ENCODE measurements around the gene RIMS4.

RIMS4 gene

DNA sequence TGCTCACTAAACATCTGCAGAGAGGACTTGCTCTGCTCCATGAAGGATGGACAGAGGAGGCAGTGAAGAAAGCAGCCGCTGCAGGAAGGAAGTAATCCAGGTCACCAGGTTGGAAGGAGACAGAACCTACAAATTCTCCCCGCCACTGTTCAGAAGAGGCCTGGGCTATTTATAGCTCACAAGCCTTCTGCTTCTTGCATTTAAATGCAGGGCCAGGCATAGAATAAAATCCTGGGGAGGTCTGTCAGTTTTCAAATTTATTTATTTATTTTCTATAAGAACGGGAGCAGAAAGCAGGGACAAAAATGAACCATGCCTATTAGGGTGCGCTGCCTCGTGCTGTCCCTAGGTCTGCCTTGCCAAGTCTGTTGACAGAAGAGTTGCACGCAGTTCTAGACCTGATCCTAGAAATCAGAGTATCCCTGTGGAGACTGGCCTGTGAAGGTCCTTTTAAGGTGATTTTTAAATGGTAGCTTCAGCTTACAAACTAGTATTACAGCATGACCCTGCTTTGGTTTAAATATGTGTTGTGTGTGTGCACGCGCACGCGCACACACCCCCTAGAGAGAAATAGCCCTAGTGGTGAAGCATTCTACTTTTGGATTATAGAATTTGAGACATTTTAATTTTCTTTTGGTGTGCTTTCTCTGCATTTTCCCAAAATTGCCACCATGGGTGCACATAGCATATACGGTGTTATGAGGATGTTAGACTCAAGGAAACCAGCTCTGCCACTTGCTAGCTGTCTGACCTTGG lies 19.5 kb downstream of the RIMS4 start:
- Histone ChIP-seq H3K27me3 (ENCODE audit: control insufficient read depth, low read length) (no peaks in the 10 kb centered on the region), H3K9me3 (ENCODE audit: control insufficient read depth, insufficient read depth, low read length) (no peaks in the 10 kb centered on the region)

DNA sequence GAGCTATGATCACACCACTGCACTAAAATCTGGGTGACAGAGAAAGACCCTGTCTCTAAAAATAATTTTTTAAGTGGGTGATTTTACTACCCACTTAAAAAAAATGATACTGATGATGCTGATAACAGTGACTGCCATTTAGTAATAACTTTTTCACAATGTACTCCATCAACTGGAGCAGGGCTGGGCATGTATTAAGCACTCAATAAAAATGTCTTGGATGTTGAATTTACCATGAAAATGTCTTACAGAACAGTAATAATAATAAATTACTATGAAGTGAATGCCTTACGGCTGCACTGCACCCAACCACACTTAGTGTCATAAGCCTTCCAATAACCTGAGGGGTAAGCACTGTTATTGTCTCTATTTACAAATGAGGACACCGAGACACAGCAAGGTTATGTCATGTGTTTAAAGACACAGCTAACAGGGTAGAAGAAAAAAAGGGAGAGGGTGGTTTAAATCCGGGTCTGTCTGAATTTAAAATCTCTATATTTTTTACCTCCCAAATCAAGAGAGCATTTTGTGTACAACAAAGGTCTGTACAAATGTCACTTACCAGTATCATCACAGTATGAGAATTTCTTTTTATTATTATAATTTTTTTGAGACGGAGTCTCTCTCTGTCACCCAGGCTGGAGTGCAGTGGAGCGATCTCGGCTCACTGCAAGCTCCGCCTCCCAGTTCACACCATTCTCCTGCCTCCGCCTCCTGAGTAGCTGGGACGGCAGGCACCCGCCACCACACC lies 21.5 kb downstream of the RIMS4 start:
- no peaks in the 10 kb centered on the region for H3K36me3 ChIP-seq (ENCODE audit: control insufficient read depth, low read length)
- no peak overlapping the region for H3K27ac ChIP-seq (ENCODE audit: low read depth, low read length)
- TF ChIP-seq EZH2phosphoT487 (IDR thresholded peaks at IDR 0.05; ENCODE audit: borderline replicate concordance, low read length), result no peak
- TF ChIP-seq, protein P1, sequence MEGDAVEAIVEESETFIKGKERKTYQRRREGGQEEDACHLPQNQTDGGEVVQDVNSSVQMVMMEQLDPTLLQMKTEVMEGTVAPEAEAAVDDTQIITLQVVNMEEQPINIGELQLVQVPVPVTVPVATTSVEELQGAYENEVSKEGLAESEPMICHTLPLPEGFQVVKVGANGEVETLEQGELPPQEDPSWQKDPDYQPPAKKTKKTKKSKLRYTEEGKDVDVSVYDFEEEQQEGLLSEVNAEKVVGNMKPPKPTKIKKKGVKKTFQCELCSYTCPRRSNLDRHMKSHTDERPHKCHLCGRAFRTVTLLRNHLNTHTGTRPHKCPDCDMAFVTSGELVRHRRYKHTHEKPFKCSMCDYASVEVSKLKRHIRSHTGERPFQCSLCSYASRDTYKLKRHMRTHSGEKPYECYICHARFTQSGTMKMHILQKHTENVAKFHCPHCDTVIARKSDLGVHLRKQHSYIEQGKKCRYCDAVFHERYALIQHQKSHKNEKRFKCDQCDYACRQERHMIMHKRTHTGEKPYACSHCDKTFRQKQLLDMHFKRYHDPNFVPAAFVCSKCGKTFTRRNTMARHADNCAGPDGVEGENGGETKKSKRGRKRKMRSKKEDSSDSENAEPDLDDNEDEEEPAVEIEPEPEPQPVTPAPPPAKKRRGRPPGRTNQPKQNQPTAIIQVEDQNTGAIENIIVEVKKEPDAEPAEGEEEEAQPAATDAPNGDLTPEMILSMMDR (IDR thresholded peaks at IDR 0.05; ENCODE audit: low read depth, low read length, poor library complexity, severe bottlenecking), result no peak
- H4K20me1 ChIP-seq (ENCODE audit: control insufficient read depth, insufficient read depth, low read depth, low read length), result no peaks in the 10 kb centered on the region
- no peaks in the 10 kb centered on the region for H3K9me2 ChIP-seq (replicated peaks; ENCODE audit: control insufficient read depth, low read length)
- H3K79me2 ChIP-seq (ENCODE audit: control insufficient read depth, low read length), result no peaks in the 10 kb centered on the region
- no peak overlapping the region for H3K4me3 ChIP-seq (ENCODE audit: low read length)
- H3K27me3 ChIP-seq (ENCODE audit: control insufficient read depth, low read length), result no peaks in the 10 kb centered on the region
- H3K9me3 ChIP-seq (ENCODE audit: control insufficient read depth, insufficient read depth, low read length), result no peaks in the 10 kb centered on the region
- no peaks in the 10 kb centered on the region for H3K4me1 ChIP-seq (ENCODE audit: control insufficient read depth, low read length)
- H3K4me2 ChIP-seq (ENCODE audit: low read length), result no peak overlapping the region
- H3F3A ChIP-seq (ENCODE audit: control insufficient read depth, insufficient read depth), result no peaks in the 10 kb centered on the region

More for the DNA sequence above, 19.5 kb downstream of the RIMS4 start:
- no peaks in the 10 kb centered on the region for H3F3A ChIP-seq (ENCODE audit: control insufficient read depth, insufficient read depth)
- no peaks in the 10 kb centered on the region for H3K9me2 ChIP-seq (replicated peaks; ENCODE audit: control insufficient read depth, low read length)
- no peaks in the 10 kb centered on the region for H4K20me1 ChIP-seq (ENCODE audit: control insufficient read depth, insufficient read depth, low read depth, low read length)
- no peaks in the 10 kb centered on the region for H3K79me2 ChIP-seq (ENCODE audit: control insufficient read depth, low read length)
- H3K27ac ChIP-seq (ENCODE audit: low read depth, low read length), result no peak overlapping the region
- no peaks in the 10 kb centered on the region for H3K36me3 ChIP-seq (ENCODE audit: control insufficient read depth, low read length)
- no peak overlapping the region for H3K4me3 ChIP-seq (ENCODE audit: low read length)
- no peak overlapping the region for H3K4me2 ChIP-seq (ENCODE audit: low read length)
- TF ChIP-seq, protein P1 (IDR thresholded peaks at IDR 0.05; ENCODE audit: low read depth, low read length, poor library complexity, severe bottlenecking), result no peak
- no peak for TF ChIP-seq EZH2phosphoT487 (IDR thresholded peaks at IDR 0.05; ENCODE audit: borderline replicate concordance, low read length)
- H3K4me1 ChIP-seq (ENCODE audit: control insufficient read depth, low read length), result no peaks in the 10 kb centered on the region

DNA sequence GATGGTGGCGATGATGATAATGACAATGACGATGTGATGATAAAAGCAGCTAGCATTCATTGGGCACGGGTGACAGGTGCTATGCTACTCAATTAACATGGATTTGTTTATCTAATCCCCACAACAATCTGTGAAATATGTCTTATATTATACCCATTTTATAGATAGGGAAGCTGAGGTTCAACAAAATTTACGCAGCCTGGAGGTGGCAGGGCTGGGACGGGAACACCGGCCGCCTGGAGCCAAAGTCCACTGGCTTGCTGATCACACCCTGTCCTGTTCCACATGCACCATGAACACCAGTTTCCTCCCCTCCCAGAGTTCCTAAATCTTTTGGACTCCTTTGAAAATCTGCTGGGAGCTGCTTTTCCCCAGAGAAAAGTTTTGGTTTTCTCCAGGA lies 23.0 kb downstream of the RIMS4 start:
- H3K27me3 ChIP-seq (ENCODE audit: control insufficient read depth, low read length), result no peaks in the 10 kb centered on the region
- no peaks in the 10 kb centered on the region for H3K79me2 ChIP-seq (ENCODE audit: control insufficient read depth, low read length)

More for the DNA sequence above, 23.0 kb downstream of the RIMS4 start:
- H3K4me1 ChIP-seq (ENCODE audit: control insufficient read depth, low read length), result no peaks in the 10 kb centered on the region
- H3K36me3 ChIP-seq (ENCODE audit: control insufficient read depth, low read length), result no peaks in the 10 kb centered on the region
- H3K4me2 ChIP-seq (ENCODE audit: low read length), result no peak overlapping the region
- H4K20me1 ChIP-seq (ENCODE audit: control insufficient read depth, insufficient read depth, low read depth, low read length), result no peaks in the 10 kb centered on the region
- H3F3A ChIP-seq (ENCODE audit: control insufficient read depth, insufficient read depth), result no peaks in the 10 kb centered on the region
- TF ChIP-seq, protein P1 (IDR thresholded peaks at IDR 0.05; ENCODE audit: low read depth, low read length, poor library complexity, severe bottlenecking), result no peak
- no peak for TF ChIP-seq EZH2phosphoT487 (IDR thresholded peaks at IDR 0.05; ENCODE audit: borderline replicate concordance, low read length)
- H3K9me3 ChIP-seq (ENCODE audit: control insufficient read depth, insufficient read depth, low read length), result no peaks in the 10 kb centered on the region
- no peak overlapping the region for H3K4me3 ChIP-seq (ENCODE audit: low read length)
- no peak overlapping the region for H3K27ac ChIP-seq (ENCODE audit: low read depth, low read length)
- no peaks in the 10 kb centered on the region for H3K9me2 ChIP-seq (replicated peaks; ENCODE audit: control insufficient read depth, low read length)

Measured in DOHH2 (cell line).